HG03097 (cell line): ENCODE results near the gene CT45A6.
"Not testable (repeated sequence)": the region's sequence is repeated elsewhere in the genome, so short reads cannot be mapped to it uniquely, and the experiment has no call there.

Experiments
- ATAC-seq: cut with Tn5 transposase; IDR thresholded peaks from one replicate; pipeline ENCODE4 v1.9.1; 2021; ENCODE audit not compliant: unreplicated experiment, low FRiP score

Gene CT45A6, protein sequence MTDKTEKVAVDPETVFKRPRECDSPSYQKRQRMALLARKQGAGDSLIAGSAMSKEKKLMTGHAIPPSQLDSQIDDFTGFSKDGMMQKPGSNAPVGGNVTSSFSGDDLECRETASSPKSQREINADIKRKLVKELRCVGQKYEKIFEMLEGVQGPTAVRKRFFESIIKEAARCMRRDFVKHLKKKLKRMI

DNA sequence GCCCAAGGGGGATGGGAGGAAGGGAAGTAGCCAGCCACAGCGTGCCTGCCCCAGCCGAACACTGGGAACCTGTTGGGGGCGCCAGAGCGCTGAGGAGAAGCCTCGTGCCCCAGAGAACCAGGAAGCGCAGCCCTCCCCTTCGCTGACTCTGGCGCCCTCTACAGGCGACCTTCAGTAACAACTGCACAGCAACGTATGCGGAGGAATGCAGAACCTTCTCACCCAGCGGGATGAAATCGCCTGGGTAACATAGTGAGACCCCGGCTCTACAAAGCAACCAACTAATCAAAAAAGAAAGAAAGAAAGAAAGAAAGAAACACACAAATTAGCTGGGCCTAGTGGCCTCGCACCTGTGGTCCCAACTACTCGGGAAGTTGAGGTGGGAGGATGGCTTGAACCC lies at the start of gene CT45A6:
CT45A6 (minus strand) TSS at position 101 of the 400 bp plus-strand sequence. CDS start 3,794 bp downstream, outside the sequence.
- ATAC-seq, result not testable (repeated sequence)

DNA sequence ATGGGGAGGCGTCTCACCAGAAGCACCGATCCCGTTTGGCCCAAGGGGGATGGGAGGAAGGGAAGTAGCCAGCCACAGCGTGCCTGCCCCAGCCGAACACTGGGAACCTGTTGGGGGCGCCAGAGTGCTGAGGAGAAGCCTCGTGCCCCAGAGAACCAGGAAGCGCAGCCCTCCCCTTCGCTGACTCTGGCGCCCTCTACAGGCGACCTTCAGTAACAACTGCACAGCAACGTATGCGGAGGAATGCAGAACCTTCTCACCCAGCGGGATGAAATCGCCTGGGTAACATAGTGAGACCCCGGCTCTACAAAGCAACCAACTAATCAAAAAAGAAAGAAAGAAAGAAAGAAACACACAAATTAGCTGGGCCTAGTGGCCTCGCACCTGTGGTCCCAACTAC lies 34.6 kb upstream of the CT45A6 start, which contains the start of gene CT45A7:
CT45A7 (minus strand) TSS at position 101 of the 400 bp plus-strand sequence. CDS start 3,747 bp downstream, outside the sequence.
- not testable (repeated sequence) for ATAC-seq

DNA sequence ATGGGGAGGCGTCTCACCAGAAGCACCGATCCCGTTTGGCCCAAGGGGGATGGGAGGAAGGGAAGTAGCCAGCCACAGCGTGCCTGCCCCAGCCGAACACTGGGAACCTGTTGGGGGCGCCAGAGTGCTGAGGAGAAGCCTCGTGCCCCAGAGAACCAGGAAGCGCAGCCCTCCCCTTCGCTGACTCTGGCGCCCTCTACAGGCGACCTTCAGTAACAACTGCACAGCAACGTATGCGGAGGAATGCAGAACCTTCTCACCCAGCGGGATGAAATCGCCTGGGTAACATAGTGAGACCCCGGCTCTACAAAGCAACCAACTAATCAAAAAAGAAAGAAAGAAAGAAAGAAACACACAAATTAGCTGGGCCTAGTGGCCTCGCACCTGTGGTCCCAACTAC lies 17.3 kb upstream of the CT45A6 start, which contains the start of gene CT45A2:
CT45A2 (minus strand) TSS at position 101 of the 400 bp plus-strand sequence. CDS start 3,747 bp downstream, outside the sequence.
- ATAC-seq, result not testable (repeated sequence)

DNA sequence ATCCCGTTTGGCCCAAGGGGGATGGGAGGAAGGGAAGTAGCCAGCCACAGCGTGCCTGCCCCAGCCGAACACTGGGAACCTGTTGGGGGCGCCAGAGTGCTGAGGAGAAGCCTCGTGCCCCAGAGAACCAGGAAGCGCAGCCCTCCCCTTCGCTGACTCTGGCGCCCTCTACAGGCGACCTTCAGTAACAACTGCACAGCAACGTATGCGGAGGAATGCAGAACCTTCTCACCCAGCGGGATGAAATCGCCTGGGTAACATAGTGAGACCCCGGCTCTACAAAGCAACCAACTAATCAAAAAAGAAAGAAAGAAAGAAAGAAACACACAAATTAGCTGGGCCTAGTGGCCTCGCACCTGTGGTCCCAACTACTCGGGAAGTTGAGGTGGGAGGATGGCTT lies 17.2 kb downstream of the CT45A6 start, which contains the start of gene CT45A5:
CT45A5 (minus strand) TSS at position 101 of the 400 bp plus-strand sequence. CDS start 3,774 bp downstream, outside the sequence.
- ATAC-seq, result not testable (repeated sequence)

DNA sequence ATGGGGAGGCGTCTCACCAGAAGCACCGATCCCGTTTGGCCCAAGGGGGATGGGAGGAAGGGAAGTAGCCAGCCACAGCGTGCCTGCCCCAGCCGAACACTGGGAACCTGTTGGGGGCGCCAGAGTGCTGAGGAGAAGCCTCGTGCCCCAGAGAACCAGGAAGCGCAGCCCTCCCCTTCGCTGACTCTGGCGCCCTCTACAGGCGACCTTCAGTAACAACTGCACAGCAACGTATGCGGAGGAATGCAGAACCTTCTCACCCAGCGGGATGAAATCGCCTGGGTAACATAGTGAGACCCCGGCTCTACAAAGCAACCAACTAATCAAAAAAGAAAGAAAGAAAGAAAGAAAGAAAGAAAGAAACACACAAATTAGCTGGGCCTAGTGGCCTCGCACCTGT lies 34.5 kb downstream of the CT45A6 start, which contains the start of gene CT45A3:
CT45A3 (minus strand) TSS at position 101 of the 400 bp plus-strand sequence. CDS start 3,747 bp downstream, outside the sequence.
- not testable (repeated sequence) for ATAC-seq

DNA sequence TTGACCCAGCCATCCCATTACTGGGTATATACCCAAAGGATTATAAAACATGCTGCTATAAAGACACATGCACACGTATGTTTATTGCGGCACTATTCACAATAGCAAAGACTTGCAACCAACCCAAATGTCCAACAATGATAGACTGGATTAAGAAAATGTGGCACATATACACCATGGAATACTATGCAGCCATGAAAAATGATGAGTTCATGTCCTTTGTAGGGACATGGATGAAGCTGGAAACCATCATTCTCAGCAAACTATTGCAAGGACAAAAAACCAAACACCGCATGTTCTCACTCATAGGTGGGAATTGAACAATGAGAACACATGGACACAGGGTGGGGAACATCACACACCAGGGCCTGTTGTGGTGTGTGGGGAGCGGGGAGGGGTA lies 57.8 kb downstream of the CT45A6 start:
- not testable (repeated sequence) for ATAC-seq
